Fibroblast of the aortic adventitia (primary cell): ENCODE data around the gene ORC3. TPM values are rescaled to one million over a fixed set of nuclear protein-coding genes. Genes with fewer than 3 reads are reported as not detected.

ENCODE experiments used
- DNase-seq: peaks from one replicate; pipeline ENCODE4 v3.0.0-alpha.2; 2010; ENCODE audit warnings: low read depth
- H3K4me3 ChIP-seq: 2 replicates; pipeline ENCODE4 v1.5.1; 2011; ENCODE audit warnings: low read depth, mild to moderate bottlenecking, control low read depth, low read length, moderate library complexity
- total RNA-seq: library from RNA; depleted of rRNA; stranded (reverse); fragments of >200 nt; gene quantifications from 2 replicates; pipeline ENCODE4 v1.2.3, GENCODE V29; 2012; ENCODE audit warnings: low replicate concordance
- TF ChIP-seq, protein P1 (sequence below): IDR thresholded peaks from 2 replicates; pipeline ENCODE4 v1.5.1; 2011; ENCODE audit warnings: mild to moderate bottlenecking, low read length, control low read depth, inconsistent platforms; ENCODE audit not compliant: insufficient read depth

Gene ORC3
- total RNA-seq, 1 donor = 52.9 TPM

DNA sequence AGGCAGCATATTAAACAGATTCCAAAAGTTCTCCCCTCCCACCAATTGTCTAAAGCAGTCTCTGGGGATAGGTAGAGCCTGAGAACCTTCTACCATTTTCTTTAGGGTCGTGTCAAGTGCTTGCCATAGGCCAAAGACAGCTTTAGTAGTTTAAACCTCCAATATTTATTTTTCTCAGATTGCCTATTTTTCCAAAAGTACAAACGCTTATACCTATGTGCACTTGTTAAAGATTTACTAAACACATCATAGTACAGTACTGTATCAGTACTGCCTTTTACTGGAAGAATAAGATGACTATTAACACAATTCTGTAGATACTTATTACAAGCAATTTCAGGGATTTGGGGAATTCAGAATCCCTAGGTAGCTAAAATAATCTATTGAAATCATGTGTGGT, 82.7 kb downstream of the ORC3 start:
- TF ChIP-seq, protein P1, sequence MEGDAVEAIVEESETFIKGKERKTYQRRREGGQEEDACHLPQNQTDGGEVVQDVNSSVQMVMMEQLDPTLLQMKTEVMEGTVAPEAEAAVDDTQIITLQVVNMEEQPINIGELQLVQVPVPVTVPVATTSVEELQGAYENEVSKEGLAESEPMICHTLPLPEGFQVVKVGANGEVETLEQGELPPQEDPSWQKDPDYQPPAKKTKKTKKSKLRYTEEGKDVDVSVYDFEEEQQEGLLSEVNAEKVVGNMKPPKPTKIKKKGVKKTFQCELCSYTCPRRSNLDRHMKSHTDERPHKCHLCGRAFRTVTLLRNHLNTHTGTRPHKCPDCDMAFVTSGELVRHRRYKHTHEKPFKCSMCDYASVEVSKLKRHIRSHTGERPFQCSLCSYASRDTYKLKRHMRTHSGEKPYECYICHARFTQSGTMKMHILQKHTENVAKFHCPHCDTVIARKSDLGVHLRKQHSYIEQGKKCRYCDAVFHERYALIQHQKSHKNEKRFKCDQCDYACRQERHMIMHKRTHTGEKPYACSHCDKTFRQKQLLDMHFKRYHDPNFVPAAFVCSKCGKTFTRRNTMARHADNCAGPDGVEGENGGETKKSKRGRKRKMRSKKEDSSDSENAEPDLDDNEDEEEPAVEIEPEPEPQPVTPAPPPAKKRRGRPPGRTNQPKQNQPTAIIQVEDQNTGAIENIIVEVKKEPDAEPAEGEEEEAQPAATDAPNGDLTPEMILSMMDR = no peak
- no peak for DNase-seq
- H3K4me3 ChIP-seq = no peak overlapping the region

DNA sequence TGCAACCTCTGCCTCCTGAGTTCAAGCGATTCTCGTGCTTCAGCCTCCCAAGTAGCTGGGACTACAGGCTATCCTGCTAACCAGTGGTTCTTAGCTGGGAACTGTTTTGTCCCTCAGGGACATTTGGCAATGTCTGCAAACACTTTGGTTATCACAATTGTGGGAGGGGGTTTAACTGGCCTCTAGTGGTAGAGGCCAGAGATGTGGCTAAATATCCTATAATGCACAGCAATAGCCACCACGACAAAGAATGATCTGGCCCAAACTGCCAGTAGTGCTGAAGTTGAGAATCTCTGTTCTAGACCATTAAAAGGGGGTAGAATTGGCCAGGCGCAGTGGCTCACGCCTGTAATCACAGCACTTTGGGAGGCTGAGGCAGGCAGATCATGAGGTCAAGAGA, 83.3 kb downstream of the ORC3 start:
- DNase-seq = no peak
- TF ChIP-seq, protein P1 = no peak
- no peak overlapping the region for H3K4me3 ChIP-seq

DNA sequence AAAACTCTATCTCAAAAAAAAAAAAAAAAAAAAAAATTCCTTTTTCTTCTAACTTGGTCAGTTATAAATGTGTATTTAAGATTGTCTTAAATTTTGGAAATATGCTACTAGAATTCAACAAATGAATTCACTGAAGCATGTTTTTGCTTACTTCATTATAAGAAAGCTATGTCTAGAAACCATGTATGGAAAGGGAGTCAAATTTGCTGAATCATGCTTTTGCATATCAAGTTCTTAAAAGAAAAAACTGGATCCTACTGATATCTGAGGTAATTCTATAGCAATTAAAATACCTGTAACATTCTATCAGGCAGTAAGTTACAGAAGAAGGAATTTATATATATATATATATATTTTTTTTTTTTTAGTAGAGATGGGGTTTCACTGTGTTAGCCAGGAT, 84.4 kb downstream of the ORC3 start:
- DNase-seq = no peak
- TF ChIP-seq, protein P1 = no peak
- H3K4me3 ChIP-seq = no peak overlapping the region

DNA sequence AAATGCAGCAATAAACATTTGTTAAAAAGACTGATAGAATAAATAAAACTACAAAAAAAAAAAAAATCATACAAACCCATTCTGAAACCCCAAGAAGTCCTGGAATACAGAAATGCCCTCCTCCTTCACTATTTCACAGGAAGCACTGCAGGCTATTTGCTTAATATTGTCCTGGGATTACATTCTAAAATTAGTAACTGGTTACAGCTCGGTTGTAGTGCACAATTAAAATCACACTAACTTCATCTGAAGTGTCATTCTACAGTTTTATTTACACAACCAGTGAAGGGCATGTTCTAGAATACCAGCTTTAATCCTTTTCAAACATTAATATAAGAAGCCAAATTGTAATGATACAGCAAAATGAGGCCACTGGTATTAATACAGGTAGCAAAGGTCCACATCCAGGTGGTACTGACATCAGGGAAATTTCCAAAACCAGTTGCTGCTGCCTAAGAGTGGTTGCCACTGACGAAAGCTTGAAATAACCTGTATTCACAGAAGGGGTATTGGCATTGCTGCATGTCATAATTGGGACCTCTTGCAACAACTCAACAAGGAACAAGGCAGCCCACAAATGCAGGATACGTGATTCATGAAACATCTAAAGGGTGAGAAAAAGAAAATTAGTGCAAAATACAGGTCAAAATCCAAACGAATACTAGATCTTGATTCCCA, 85.2 kb downstream of the ORC3 start:
- H3K4me3 ChIP-seq = no peak overlapping the region
- TF ChIP-seq, protein P1 = no peak
- DNase-seq = no peak

DNA sequence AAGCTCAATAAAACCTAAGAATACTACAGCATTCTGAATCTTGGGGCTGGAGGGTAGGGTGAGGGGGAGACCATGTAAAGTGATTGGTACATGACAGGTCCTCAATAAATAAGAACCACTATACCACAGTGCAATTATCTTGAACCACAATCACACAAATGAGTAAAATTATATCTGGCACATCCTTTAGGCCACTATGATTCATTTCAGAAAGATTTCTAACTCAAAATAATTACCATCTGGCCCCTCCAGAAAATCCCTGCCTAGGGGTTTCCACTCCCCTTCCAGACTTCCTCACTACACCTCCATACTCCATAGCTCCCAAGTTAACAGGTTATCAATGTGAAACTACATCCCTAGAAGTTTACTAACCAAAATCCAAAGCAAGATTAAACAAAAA, 92.4 kb downstream of the ORC3 start:
- H3K4me3 ChIP-seq = no peak overlapping the region
- TF ChIP-seq, protein P1 = no peak
- DNase-seq = no peak

DNA sequence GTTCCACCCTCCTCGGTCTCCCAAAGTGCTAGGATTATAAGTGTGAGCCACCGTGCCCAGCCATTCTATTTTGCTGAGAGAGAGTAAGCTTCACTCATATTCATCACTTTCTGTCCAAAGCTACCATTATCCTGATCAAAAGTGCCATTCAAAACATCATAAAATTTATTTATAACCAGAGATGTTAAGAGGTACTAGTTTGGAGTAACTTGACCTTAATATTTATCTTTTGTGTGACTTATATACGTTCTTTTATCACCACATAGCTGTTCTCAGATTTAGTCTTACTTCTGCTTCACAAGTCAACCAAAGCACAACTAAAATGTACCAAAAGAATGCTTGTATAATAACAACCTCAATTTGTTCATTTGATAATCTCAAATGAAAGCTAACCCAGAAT, 94.0 kb downstream of the ORC3 start:
- no peak overlapping the region for H3K4me3 ChIP-seq
- TF ChIP-seq, protein P1 = no peak
- DNase-seq = no peak
